HK-2 (cell line): ENCODE data around the gene PCDHA9.
"Not testable (repeated sequence)": the region's sequence is repeated elsewhere in the genome, so short reads cannot be mapped to it uniquely, and the experiment has no call there.

Source experiments
- DNase-seq: peaks from one replicate; pipeline ENCODE4 v3.0.0-alpha.2; 2018; ENCODE audit not compliant: unreplicated experiment

PCDHA9 gene

DNA sequence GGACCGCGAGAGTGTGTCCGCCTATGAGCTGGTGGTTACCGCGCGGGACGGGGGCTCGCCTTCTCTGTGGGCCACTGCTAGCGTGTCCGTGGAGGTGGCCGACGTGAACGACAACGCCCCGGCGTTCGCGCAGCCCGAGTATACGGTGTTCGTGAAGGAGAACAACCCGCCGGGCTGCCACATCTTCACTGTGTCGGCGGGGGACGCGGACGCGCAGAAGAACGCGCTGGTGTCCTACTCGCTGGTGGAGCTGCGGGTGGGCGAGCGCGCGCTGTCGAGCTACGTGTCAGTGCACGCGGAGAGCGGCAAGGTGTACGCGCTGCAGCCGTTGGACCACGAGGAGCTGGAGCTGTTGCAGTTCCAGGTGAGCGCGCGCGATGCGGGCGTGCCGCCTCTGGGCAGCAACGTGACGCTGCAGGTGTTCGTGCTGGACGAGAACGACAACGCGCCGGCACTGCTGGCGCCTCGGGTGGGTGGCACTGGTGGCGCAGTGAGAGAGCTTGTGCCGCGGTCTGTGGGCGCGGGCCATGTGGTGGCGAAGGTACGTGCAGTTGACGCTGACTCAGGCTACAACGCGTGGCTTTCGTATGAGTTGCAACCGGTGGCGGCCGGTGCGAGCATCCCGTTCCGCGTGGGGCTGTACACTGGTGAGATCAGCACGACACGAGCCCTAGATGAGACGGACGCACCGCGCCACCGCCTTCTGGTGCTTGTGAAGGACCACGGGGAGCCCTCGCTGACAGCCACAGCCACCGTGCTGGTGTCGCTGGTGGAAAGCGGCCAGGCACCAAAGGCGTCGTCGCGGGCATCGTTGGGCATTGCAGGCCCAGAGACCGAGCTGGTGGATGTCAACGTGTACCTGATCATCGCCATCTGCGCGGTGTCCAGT is 12.3 kb upstream of the PCDHA9 start:
- no peak for DNase-seq

DNA sequence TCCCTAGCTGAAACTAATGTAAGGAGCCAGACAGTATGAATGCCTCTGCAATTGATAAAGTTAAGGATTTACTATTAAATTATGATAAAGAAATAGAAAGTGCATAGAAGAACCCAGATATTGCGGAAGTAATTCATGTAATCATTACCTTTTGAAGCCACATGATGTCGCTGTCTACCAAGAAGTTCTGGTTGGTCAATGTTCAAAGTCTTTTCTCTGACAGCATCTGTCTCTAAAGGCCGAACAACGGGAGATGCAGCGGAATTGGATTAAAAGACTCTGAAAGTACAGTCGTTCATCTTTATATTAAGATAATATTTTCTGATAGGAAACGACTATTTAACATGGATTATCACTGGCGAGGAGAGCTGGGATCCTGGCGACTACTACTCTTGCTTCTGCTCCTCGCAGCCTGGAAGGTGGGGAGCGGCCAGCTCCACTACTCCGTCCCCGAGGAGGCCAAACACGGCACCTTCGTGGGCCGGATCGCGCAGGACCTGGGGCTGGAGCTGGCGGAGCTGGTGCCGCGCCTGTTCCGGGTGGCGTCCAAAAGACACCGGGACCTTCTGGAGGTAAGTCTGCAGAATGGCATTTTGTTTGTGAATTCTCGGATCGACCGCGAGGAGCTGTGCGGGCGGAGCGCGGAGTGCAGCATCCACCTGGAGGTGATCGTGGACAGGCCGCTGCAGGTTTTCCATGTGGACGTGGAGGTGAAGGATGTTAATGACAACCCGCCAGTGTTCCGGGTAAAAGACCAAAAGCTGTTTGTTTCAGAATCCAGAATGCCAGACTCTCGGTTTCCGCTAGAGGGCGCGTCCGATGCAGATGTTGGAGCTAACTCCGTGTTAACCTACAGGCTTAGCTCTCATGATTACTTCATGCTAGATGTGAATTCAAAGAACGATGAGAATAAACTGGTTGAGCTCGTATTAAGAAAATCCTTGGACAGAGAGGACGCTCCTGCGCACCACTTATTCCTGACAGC is 6.9 kb upstream of the PCDHA9 start, which contains the start of gene PCDHA8:
Gene PCDHA8, plus strand, starts transcription at position 210 of the 985 bp plus-strand sequence. Its CDS starts 135 bp downstream, at position 345.
- no peak for DNase-seq

DNA sequence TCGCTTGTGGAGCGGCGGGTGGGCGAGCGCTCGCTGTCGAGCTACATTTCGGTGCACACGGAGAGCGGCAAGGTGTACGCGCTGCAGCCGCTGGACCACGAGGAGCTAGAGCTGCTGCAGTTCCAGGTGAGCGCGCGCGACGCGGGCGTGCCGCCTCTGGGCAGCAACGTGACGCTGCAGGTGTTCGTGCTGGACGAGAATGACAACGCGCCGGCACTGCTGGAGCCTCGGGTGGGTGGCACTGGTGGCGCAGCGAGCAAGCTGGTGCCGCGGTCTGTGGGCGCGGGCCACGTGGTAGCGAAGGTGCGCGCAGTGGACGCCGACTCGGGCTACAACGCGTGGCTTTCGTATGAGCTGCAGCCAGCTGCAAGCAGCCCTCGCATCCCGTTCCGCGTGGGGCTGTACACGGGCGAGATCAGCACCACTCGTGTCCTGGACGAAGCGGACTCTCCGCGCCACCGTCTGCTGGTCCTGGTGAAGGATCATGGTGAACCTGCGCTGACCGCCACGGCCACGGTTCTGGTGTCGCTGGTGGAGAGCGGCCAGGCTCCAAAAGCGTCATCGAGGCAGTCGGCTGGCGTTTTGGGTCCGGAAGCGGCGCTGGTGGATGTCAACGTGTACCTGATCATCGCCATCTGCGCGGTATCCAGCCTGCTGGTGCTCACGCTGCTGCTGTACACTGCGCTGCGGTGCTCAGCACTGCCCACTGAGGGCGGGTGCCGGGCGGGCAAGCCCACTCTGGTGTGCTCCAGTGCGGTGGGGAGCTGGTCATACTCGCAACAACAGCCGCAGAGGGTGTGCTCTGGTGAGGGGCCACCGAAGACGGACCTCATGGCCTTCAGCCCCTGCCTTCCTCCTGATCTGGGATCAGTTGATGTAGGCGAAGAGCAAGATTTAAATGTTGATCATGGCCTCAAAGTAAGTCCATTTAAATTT is 5.1 kb upstream of the PCDHA9 start:
- DNase-seq, result no peak

DNA sequence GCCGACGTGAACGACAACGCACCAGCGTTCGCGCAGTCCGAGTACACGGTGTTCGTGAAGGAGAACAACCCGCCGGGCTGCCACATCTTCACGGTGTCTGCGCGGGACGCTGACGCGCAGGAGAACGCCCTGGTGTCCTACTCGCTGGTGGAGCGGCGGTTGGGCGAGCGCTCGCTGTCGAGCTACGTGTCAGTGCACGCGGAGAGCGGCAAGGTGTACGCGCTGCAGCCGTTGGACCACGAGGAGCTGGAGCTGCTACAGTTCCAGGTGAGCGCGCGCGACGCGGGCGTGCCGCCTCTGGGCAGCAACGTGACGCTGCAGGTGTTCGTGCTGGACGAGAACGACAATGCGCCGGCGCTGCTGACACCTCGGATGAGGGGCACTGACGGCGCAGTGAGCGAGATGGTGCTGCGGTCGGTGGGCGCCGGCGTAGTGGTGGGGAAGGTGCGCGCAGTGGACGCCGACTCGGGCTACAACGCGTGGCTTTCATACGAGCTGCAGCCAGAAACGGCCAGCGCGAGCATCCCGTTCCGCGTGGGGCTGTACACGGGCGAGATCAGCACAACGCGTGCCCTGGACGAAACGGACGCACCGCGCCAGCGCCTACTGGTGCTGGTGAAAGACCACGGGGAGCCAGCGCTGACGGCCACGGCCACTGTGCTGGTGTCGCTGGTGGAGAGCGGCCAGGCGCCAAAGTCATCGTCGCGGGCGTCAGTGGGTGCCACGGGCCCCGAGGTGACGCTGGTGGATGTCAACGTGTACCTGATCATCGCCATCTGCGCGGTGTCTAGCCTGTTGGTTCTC is 1.9 kb downstream of the PCDHA9 start:
- DNase-seq, result not testable (repeated sequence)

DNA sequence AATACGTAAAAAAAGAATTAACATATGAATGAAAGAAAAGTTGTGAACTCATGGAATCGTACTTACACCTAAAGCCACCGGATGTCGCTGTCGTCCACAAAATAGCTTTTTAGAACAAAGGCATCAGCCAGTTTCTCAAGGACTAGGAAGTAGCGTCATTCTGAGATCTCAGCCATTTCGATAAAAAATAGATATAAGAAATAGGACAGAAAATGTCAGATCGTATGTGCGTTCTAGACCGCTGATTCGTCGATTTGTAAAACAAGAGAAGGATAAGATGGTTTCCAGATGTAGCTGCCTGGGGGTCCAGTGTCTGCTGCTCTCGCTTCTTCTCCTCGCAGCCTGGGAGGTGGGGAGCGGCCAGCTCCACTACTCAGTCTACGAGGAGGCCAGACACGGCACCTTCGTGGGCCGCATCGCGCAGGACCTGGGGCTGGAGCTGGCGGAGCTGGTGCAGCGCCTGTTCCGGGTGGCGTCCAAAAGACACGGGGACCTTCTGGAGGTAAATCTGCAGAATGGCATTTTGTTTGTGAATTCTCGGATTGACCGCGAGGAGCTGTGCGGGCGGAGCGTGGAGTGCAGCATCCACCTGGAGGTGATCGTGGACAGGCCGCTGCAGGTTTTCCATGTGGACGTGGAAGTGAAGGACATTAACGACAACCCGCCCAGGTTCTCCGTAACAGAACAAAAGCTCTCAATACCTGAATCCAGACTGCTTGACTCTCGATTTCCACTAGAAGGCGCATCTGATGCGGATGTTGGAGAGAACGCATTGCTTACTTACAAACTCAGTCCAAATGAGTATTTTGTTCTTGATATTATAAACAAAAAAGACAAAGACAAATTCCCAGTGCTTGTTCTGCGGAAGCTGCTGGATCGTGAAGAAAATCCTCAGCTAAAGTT is 7.8 kb downstream of the PCDHA9 start, which contains the start of gene PCDHA10:
Gene PCDHA10, plus strand, starts transcription at position 126 of the 903 bp plus-strand sequence. Its CDS starts 152 bp downstream, at position 278.
- DNase-seq, result no peak

DNA sequence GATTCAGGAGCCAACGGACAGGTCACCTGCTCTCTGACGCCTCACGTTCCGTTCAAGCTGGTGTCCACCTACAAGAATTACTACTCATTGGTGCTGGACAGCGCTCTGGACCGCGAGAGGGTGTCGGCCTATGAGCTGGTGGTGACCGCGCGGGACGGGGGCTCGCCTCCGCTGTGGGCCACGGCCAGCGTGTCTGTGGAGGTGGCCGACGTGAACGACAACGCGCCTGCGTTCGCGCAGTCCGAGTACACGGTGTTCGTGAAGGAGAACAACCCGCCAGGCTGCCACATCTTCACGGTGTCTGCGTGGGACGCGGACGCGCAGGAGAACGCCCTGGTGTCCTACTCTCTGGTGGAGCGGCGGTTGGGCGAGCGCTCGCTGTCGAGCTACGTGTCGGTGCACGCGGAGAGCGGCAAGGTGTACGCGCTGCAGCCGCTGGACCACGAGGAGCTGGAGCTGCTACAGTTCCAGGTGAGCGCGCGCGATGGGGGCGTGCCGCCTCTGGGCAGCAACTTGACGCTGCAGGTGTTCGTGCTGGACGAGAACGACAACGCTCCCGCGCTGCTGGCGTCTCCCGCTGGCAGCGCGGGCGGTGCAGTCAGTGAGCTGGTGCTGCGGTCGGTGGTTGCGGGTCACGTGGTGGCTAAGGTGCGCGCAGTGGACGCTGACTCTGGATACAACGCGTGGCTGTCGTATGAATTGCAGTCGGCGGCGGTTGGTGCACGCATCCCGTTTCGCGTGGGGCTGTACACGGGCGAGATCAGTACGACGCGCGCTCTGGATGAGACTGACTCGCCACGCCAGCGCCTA is 9.2 kb downstream of the PCDHA9 start:
- no peak for DNase-seq

DNA sequence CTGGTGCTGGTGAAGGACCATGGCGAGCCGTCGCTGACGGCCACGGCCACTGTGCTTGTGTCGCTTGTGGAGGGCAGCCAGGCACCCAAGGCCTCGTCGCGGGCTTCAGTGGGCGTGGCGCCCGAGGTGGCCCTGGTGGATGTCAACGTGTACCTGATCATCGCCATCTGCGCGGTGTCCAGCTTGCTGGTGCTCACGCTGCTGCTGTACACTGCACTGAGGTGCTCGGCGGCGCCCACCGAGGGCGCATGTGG is 9.7 kb downstream of the PCDHA9 start:
- DNase-seq, result no peak

DNA sequence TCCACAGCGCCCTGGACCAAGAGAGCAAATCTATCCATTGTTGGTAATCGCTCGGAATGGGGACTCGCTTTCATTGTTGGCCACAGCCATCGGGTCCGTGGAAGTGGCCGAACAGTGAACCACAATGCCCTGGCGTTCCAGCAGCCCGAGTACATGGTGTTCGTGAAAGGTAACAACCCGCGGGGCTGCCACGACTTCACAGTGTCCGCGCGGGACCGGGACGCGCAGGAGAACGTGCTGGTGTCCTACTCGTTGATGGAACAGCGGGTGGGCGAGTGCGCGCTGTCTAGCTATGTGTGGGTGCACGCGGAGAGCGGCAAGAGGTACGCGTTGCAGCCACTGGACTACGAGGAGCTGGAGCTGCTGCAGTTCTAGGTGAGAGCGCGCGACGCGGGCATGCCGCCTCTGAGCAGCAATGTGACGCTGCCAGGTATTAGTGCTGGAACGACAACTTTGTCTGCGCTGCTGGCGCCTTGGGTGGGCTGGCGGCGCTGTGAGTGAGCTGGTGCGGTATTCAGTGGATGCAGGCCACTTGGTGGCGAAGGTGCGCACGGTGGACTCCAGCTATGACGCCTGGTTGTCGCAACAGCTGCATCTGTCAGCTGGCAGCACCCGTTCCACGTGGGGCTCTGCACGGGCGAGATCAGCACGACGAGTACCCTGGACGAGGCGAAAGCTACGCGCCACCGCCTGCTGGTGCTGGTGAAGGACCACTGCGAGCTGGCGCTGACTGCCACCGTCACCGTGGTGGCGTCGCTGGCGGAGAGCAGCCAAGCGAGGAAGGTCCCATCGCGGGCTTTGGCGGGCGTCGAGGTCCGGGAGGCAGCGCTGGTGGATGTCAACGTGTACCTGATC is 14.5 kb downstream of the PCDHA9 start:
- no peak for DNase-seq

DNA sequence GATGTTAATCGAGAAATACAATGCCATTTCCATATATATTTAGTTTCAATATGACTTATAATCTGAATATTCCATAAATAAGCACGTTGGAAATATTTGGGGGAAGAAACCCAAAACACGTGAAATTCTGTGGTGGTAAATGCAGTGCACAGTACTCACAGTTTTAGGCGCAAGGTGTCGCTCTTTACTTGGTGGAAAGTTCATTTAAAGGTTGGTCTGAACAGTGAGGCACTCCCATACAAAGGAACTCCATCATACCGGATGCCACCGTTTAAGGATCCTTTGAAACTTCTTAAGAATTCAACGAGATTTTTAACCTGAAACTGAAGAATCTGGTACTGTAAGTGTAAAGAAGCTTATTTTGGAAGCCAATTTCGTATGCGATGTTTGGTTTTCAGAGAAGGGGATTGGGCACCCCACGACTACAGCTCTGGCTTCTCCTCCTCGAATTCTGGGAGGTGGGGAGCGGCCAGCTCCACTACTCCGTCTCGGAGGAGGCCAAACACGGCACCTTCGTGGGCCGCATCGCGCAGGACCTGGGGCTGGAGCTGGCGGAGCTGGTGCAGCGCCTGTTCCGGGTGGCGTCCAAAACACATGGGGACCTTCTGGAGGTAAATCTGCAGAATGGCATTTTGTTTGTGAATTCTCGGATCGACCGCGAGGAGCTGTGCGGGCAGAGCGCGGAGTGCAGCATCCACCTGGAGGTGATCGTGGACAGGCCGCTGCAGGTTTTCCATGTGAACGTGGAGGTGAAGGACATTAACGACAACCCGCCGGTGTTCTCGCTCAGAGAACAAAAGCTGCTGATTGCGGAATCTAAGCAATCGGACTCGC is 20.8 kb downstream of the PCDHA9 start, which contains the start of gene PCDHA11:
Gene PCDHA11, plus strand, starts transcription at position 237 of the 834 bp plus-strand sequence. Its CDS starts 147 bp downstream, at position 384.
- no peak for DNase-seq

DNA sequence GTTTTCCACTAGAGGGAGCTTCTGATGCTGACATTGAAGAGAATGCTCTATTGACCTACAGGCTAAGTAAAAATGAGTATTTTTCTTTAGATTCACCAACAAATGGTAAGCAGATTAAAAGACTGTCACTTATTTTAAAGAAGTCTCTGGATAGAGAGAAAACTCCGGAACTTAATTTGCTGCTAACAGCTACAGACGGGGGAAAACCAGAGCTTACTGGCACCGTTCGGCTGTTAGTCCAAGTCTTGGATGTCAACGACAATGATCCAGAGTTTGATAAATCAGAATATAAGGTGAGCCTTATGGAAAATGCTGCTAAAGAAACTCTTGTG is 21.3 kb downstream of the PCDHA9 start:
- no peak for DNase-seq

DNA sequence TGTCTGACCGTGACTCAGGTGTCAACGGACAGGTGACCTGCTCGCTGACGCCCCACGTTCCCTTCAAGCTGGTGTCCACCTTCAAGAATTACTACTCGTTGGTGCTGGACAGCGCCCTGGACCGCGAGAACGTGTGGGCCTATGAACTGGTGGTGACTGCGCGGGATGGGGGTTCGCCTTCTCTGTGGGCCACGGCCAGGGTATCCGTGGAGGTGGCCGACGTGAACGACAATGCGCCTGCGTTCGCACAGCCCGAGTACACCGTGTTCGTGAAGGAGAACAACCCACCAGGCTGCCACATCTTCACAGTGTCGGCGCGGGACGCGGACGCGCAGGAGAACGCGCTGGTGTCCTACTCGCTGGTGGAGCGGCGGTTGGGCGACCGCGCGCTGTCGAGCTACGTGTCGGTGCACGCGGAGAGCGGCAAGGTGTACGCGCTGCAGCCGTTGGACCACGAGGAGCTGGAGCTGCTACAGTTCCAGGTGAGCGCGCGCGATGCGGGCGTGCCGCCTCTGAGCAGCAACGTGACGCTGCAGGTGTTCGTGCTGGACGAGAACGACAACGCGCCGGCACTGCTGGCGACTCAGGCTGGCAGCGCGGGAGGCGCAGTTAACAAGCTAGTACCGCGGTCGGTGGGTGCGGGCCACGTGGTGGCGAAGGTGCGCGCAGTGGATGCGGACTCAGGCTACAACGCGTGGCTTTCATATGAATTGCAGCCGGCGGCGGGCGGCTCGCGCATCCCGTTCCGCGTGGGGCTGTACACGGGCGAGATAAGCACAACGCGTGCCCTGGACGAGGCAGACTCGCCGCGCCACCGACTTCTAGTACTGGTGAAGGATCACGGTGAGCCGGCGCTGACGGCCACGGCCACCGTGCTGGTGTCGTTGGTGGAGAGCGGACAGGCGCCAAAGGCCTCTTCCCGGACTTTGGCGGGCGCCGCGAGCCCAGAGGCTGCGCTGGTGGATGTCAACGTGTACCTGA is 22.3 kb downstream of the PCDHA9 start:
- DNase-seq, result no peak

DNA sequence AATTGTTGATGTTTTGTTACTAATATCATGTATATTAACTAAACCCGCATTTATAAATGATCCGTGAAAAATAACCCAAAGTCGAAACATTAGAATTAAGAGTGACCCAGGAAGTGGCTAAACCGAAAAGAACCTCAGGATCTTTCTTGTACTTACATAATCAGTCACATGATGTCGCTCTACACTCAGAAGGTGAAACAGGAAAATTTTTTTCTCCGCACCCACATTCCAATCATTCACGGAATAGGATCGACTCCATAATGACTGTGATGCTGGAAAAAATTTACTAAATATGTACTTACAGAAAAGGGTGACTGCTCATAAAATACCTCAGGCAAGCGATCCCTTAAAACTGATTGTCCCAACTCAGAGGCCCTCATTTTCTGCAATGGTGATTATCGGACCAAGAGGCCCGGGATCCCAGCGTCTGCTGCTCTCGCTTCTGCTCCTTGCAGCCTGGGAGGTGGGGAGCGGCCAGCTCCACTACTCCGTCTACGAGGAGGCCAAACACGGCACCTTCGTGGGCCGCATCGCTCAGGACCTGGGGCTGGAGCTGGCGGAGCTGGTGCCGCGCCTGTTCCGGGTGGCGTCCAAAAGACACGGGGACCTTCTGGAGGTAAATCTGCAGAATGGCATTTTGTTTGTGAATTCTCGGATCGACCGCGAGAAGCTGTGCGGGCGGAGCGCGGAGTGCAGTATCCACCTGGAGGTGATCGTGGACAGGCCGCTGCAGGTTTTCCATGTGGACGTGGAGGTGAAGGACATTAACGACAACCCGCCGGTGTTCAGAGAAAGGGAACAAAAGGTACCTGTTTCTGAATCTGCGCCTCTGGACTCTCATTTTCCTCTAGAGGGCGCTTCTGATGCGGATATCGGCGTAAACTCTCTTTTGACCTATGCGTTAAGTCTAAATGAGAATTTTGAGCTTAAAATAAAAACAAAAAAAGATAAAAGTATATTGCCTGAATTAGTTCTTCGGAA is 27.2 kb downstream of the PCDHA9 start, which contains the start of gene PCDHA12:
Gene PCDHA12, plus strand, starts transcription at position 224 of the 981 bp plus-strand sequence. Its CDS starts 165 bp downstream, at position 389.
- no peak for DNase-seq

DNA sequence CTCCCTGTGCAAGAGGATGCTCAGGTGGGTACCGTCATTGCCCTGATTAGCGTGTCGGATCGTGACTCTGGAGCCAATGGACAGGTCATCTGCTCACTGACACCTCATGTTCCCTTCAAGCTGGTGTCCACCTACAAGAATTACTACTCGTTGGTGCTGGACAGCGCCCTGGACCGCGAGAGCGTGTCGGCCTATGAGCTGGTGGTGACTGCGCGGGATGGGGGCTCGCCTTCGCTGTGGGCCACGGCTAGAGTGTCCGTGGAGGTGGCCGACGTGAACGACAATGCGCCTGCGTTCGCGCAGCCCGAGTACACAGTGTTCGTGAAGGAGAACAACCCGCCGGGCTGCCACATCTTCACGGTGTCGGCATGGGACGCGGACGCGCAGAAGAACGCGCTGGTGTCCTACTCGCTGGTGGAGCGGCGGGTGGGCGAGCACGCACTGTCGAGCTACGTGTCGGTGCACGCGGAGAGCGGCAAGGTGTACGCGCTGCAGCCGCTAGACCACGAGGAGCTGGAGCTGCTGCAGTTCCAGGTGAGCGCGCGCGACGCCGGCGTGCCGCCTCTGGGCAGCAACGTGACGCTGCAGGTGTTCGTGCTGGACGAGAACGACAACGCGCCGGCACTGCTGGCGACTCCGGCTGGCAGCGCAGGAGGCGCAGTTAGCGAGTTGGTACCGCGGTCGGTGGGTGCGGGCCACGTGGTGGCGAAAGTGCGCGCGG is 28.5 kb downstream of the PCDHA9 start:
- DNase-seq, result not testable (repeated sequence)

DNA sequence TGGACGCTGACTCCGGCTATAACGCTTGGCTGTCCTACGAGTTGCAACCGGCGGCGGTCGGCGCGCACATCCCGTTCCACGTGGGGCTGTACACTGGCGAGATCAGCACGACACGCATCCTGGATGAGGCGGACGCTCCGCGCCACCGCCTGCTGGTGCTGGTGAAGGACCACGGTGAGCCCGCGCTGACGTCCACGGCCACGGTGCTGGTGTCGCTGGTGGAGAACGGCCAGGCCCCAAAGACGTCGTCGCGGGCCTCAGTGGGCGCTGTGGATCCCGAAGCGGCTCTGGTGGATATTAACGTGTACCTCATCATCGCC is 29.0 kb downstream of the PCDHA9 start:
- DNase-seq, result no peak
